Right kidney (tissue), 1 donor: ENCODE data around the gene BASP1.
"Not testable (repeated sequence)": the region's sequence is repeated elsewhere in the genome, so short reads cannot be mapped to it uniquely, and the experiment has no call there.

Experiments used
- DNase-seq: peaks from one replicate; pipeline ENCODE4 v3.0.0-alpha.2; 2016

BASP1 gene

GRCh38 chr5:17289681-17290539 lies 72.5 kb downstream of the BASP1 start:
- DNase-seq: no peak

- DNase-seq: no peak
Observed at GRCh38 chr5:17290540-17290974, 73.1 kb downstream of the BASP1 start.

GRCh38 chr5:17292434-17293015 lies 75.1 kb downstream of the BASP1 start:
- DNase-seq: no peak

- no peak for DNase-seq
Observed at GRCh38 chr5:17294639-17295311, 77.3 kb downstream of the BASP1 start.

GRCh38 chr5:17295671-17296070 lies 78.2 kb downstream of the BASP1 start:
- no peak for DNase-seq

GRCh38 chr5:17302106-17302505 lies 84.7 kb downstream of the BASP1 start:
- no peak for DNase-seq

GRCh38 chr5:17302604-17303003 lies 85.2 kb downstream of the BASP1 start:
- no peak for DNase-seq

GRCh38 chr5:17304282-17304681 lies 86.9 kb downstream of the BASP1 start:
- DNase-seq: no peak

- no peak for DNase-seq
Observed at GRCh38 chr5:17305017-17305416, 87.6 kb downstream of the BASP1 start.

- no peak for DNase-seq
Observed at GRCh38 chr5:17305964-17306725, 88.7 kb downstream of the BASP1 start.

GRCh38 chr5:17306726-17307091 lies 89.3 kb downstream of the BASP1 start:
- no peak for DNase-seq

- DNase-seq: not testable (repeated sequence)
Observed at GRCh38 chr5:17307440-17307839, 90.0 kb downstream of the BASP1 start.

- DNase-seq: no peak
Observed at GRCh38 chr5:17308326-17309065, 91.1 kb downstream of the BASP1 start.

GRCh38 chr5:17309462-17309861 lies 92.0 kb downstream of the BASP1 start:
- DNase-seq: no peak

GRCh38 chr5:17310502-17310901 lies 93.1 kb downstream of the BASP1 start:
- not testable (repeated sequence) for DNase-seq

GRCh38 chr5:17311811-17312210 lies 94.4 kb downstream of the BASP1 start:
- not testable (repeated sequence) for DNase-seq

- DNase-seq: no peak
Observed at GRCh38 chr5:17312358-17312757, 94.9 kb downstream of the BASP1 start.

- no peak for DNase-seq
Observed at GRCh38 chr5:17314907-17315471, 97.6 kb downstream of the BASP1 start.

GRCh38 chr5:17315710-17316221 lies 98.3 kb downstream of the BASP1 start:
- no peak for DNase-seq

GRCh38 chr5:17316970-17317459 lies 99.6 kb downstream of the BASP1 start:
- DNase-seq: no peak

- DNase-seq: no peak
Observed at GRCh38 chr5:17317473-17317872, 100.0 kb downstream of the BASP1 start.
